GM19395 (cell line): ENCODE measurements around the gene FOXR1.
A peak's percentile ranks its signal among the peaks of the same experiment; 100 is the strongest.

Experiments used
- ATAC-seq: cut with Tn5 transposase; IDR thresholded peaks from one replicate; pipeline ENCODE4 v1.9.1; 2021; ENCODE audit warnings: mild to moderate bottlenecking, moderate library complexity; ENCODE audit not compliant: unreplicated experiment

FOXR1 gene

GRCh38 chr11:119025099-119025473, 53.5 kb downstream of the FOXR1 start:
- ATAC-seq, result no peak

DNA sequence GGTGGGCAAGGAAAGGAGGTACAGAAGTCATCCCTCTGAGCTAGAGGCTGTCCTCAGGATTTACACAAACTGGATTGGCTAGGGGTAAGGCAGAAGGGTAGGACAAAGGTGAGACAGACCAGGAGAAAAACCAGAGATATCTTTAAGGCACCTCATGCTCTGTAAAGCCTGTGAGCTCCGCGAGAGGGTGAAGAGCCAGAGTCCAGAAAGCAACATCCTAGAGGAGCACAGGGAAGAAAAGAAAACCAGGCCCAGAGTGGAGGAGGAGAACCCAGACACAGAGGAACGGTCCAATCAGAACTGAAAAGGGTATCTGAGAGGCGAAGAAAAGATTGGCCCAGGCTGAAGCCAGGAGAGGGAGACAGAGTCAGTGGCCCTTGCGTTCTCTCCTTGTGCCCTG, 54.0 kb downstream of the FOXR1 start:
- ATAC-seq, result no peak

GRCh38 chr11:119025978-119026766, 54.6 kb downstream of the FOXR1 start:
- ATAC-seq, result no peak

GRCh38 chr11:119026970-119027369, 55.4 kb downstream of the FOXR1 start:
- no peak for ATAC-seq

DNA sequence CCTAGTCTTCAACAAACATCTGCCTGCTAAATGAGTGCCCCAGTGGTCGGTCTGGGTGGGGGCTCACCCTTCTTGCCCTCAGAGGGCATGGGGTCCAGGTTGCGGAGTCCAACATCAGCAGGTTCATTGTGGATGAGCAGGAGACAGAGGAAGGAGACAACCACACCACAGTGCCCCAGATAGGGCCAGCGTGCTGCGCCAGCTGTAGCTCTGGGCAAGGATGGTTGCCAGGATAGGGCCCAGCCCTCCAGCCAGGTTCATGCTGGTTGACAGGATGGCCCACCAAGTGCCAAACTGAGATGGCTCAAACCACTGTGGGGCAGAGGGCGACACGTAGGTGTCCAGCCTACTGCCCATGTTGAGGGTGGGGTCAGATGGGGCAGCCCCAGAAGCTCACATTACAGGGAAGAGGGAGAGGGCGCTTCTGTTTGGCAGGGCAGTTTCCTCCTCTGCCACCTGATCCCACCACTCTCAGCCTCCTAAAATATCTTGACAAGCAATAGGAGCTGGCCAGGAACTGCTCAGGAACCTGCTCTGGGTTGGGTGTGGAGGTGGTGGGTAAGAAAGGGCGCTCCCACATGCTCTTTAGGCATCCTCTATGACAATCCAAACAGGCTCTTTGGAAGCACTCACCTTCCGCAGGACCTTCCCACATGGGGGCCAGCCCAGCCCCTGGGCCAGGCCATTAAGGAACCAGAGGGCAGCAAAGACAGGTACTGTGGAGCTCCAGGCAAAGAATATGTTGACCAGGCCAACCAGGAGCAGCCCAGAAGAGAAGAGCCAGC, 56.2 kb downstream of the FOXR1 start:
- ATAC-seq, result no peak

DNA sequence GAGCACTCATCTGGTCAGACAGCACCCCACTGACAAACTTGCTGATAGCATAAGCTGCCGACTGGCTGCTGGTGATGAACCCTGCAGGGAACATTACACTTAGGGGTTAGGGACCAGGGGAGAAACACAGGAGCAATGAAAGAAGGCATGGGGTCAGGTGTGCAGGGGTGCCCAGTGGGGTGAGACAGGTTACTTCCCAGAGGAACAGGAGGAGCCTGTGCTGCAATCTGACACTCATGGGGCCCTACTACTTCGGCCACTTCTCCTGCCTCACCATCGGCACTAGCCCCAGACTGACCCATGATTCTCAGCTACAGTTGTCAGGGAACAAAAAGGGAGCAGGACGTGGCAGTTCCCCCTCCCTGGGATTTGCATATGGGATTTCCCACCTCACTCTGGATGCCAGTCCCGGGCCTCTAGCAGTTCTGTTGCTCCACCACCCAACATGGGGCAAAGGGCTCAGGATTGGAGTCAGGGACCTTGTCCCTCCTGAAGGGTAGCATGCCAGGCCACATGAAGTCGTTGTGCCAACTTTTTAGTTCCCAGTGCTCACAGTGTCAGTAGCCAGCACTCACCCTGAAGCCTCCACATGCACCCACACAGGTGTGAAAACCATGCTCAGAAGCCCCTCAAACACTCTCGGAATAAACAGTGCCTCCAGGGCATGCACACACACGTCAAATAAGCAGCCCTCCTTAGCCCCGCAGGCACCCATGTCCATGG, 56.9 kb downstream of the FOXR1 start:
- ATAC-seq, result no peak

DNA sequence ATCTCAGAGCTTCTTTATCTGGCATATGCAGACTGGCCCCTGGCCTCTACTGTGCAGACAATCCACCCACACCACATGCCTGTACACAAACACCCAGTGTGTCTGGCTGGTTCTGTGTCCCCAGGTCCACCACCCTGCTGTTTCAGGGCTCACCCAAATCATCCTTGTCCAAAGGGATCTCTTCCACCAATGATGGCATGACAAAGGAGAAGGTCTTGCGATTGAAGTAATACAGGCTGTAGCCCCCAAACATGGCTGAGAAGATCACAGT, 57.4 kb downstream of the FOXR1 start:
- ATAC-seq, result no peak

- ATAC-seq, result peak; percentile 24
Observed at GRCh38 chr11:119029340-119030028, 57.9 kb downstream of the FOXR1 start.

- peak; percentile 12 for ATAC-seq
Observed at GRCh38 chr11:119030029-119030328, 58.4 kb downstream of the FOXR1 start.

GRCh38 chr11:119030329-119031047, 58.9 kb downstream of the FOXR1 start, which contains the start of gene SLC37A4:
Gene SLC37A4, minus strand, starts transcription at chr11:119030877.
- ATAC-seq, result peak; percentile 87
